Neuronal stem cell (in vitro differentiated cells): ENCODE data around the gene GTPBP4.

Experiments used
- DNase-seq: peaks from one replicate; pipeline ENCODE4 v3.0.0-alpha.2; 2013; ENCODE audit warnings: low spot score
- H2AFZ ChIP-seq: one replicate; pipeline ENCODE4 v1.6.1; 2013; ENCODE audit warnings: mild to moderate bottlenecking, low read length, inconsistent platforms
- H2AK5ac ChIP-seq: 2 replicates; pipeline ENCODE4 v1.6.1; 2013; ENCODE audit warnings: low read depth, mild to moderate bottlenecking, inconsistent platforms, low read length, moderate library complexity, mixed read lengths
- H2BK120ac ChIP-seq: 2 replicates; pipeline ENCODE4 v1.6.1; 2013; ENCODE audit warnings: low read depth, mild to moderate bottlenecking, inconsistent platforms, low read length, moderate library complexity, mixed read lengths
- H2BK12ac ChIP-seq: one replicate; pipeline ENCODE4 v1.6.1; 2013; ENCODE audit warnings: low read length, inconsistent platforms
- H2BK15ac ChIP-seq: 2 replicates; pipeline ENCODE4 v1.6.1; 2013; ENCODE audit warnings: mild to moderate bottlenecking, low read length, inconsistent platforms, mixed read lengths
- H2BK5ac ChIP-seq: one replicate; pipeline ENCODE4 v1.6.1; 2013; ENCODE audit warnings: inconsistent platforms, mild to moderate bottlenecking, low read length, moderate library complexity
- H3K14ac ChIP-seq: one replicate; pipeline ENCODE4 v1.6.1; 2013; ENCODE audit warnings: low read length, inconsistent platforms
- H3K18ac ChIP-seq: 2 replicates; pipeline ENCODE4 v1.6.1; 2013; ENCODE audit warnings: low read length, inconsistent platforms
- H3K23ac ChIP-seq: 2 replicates; pipeline ENCODE4 v1.6.1; 2013; ENCODE audit warnings: low read depth, mild to moderate bottlenecking, mixed read lengths, low read length, inconsistent platforms; ENCODE audit not compliant: poor library complexity
- H3K27ac ChIP-seq: replicated peaks from 3 replicates; pipeline ENCODE4 v1.5.1; 2013; ENCODE audit warnings: low read length, inconsistent platforms
- H3K27me3 ChIP-seq, 3 experiments: 2 replicates each; pipeline ENCODE4 v1.6.1; 2013; ENCODE audit warnings: low read length in 3 of 3, mild to moderate bottlenecking in 2 of 3, inconsistent platforms in 1 of 3, low read depth in 1 of 3, mixed read lengths in 1 of 3, moderate library complexity in 1 of 3; ENCODE audit not compliant: control insufficient read depth in 3 of 3, insufficient read depth in 3 of 3
- H3K36me3 ChIP-seq, 2 donors: replicated peaks in 1 of 2; 2 replicates each; pipeline ENCODE4 v1.6.1; 2013; ENCODE audit warnings: low read length in 2 of 2; ENCODE audit not compliant: control insufficient read depth in 2 of 2, insufficient read depth in 2 of 2
- H3K4ac ChIP-seq: 2 replicates; pipeline ENCODE4 v1.6.1; 2013; ENCODE audit warnings: inconsistent platforms, mild to moderate bottlenecking, low read length, moderate library complexity
- H3K4me1 ChIP-seq, 2 donors: 1 replicate in 1 of 2; 2 replicates in 1 of 2; pipeline ENCODE4 v1.6.1; 2013; ENCODE audit warnings: low read length in 2 of 2, low read depth in 1 of 2; ENCODE audit not compliant: control insufficient read depth in 2 of 2, insufficient read depth in 1 of 2
- H3K4me2 ChIP-seq: one replicate; pipeline ENCODE4 v1.6.1; 2013; ENCODE audit warnings: mild to moderate bottlenecking, low read length, inconsistent platforms; ENCODE audit not compliant: insufficient read depth, poor library complexity, severe bottlenecking
- H3K4me3 ChIP-seq, 2 donors: 2 replicates each; pipeline ENCODE4 v1.5.1; 2013; ENCODE audit warnings: low read length in 2 of 2, mild to moderate bottlenecking in 2 of 2, inconsistent platforms in 1 of 2, moderate library complexity in 1 of 2
- H3K79me1 ChIP-seq: one replicate; pipeline ENCODE4 v1.6.1; 2013; ENCODE audit warnings: low read depth, mild to moderate bottlenecking, inconsistent platforms, low read length, moderate library complexity
- H3K9ac ChIP-seq: one replicate; pipeline ENCODE4 v1.6.1; 2013; ENCODE audit warnings: mild to moderate bottlenecking, low read depth, low read length, inconsistent platforms; ENCODE audit not compliant: poor library complexity
- H3K9me3 ChIP-seq, 2 donors: replicated peaks in 1 of 2; 2 replicates each; pipeline versions ENCODE3 to v1.6.1; 2013; ENCODE audit warnings: low read length in 2 of 2, mild to moderate bottlenecking in 2 of 2, inconsistent platforms in 1 of 2, low read depth in 1 of 2, mixed read lengths in 1 of 2, moderate library complexity in 1 of 2; ENCODE audit not compliant: control insufficient read depth in 2 of 2, insufficient read depth in 1 of 2
- H4K8ac ChIP-seq: one replicate; pipeline ENCODE4 v1.6.1; 2013; ENCODE audit warnings: low read depth, mild to moderate bottlenecking, inconsistent platforms, low read length, moderate library complexity
- H4K91ac ChIP-seq: one replicate; pipeline ENCODE4 v1.6.1; 2013; ENCODE audit warnings: low read length, low read depth, mild to moderate bottlenecking, inconsistent platforms; ENCODE audit not compliant: poor library complexity
- WGBS, 2 donors: extraction: QIAGEN DNeasy Blood & Tissue Kit; methylation state at CpG; one replicate each; pipeline ENCODE4 v1.1.7; 2013; ENCODE audit warnings: missing lambda C conversion rate in 2 of 2, mixed read lengths in 1 of 2; ENCODE audit not compliant: insufficient read length in 2 of 2, insufficient replicate concordance in 1 of 2; ENCODE audit errors: extremely low coverage in 2 of 2; 5-methylcytosine and 5-hydroxymethylcytosine counted together

The GTPBP4 gene

GRCh38 chr10:1045415-1045814 lies 57.2 kb downstream of the GTPBP4 start:
- H2AK5ac ChIP-seq = no peak overlapping the region
- WGBS, 2 donors = no CpG with 5 or more reads among the region's 6 CpGs
- H3K9me3 ChIP-seq = peaks cover 0 to 1% of the 10 kb centered on the region in 2 donors
- no peak for DNase-seq
- no peak overlapping the region for H2BK5ac ChIP-seq
- peaks cover 9 to 13% of the 10 kb centered on the region in 2 donors for H3K4me1 ChIP-seq
- H3K4me3 ChIP-seq = peak overlapping the region; percentile 5 to 51
- no peak overlapping the region for H2BK12ac ChIP-seq
- no peak overlapping the region for H3K18ac ChIP-seq
- H3K79me1 ChIP-seq = no peaks in the 10 kb centered on the region
- H3K4me2 ChIP-seq = no peak overlapping the region
- no peak overlapping the region for H3K23ac ChIP-seq
- H4K8ac ChIP-seq = no peak overlapping the region
- no peak overlapping the region for H3K4ac ChIP-seq
- no peak overlapping the region for H3K9ac ChIP-seq
- H2BK15ac ChIP-seq = no peak overlapping the region
- H2BK120ac ChIP-seq = no peak overlapping the region
- no peak overlapping the region for H4K91ac ChIP-seq
- no peak overlapping the region for H3K27ac ChIP-seq
- H3K36me3 ChIP-seq = peaks cover 19 to 72% of the 10 kb centered on the region in 2 donors
- H3K27me3 ChIP-seq = no peaks in the 10 kb centered on the region
- no peak overlapping the region for H2AFZ ChIP-seq
- H3K14ac ChIP-seq = no peak overlapping the region

GRCh38 chr10:1047937-1048336 lies 59.7 kb downstream of the GTPBP4 start:
- Histone ChIP-seq H3K23ac (peak overlapping the region; percentile 97), H3K4me3 (peak overlapping the region; percentile 83 to 100), H3K4ac (no peak overlapping the region), H2BK15ac (no peak overlapping the region), H3K27ac (peak overlapping the region; percentile 100), H2AK5ac (no peak overlapping the region), H3K27me3 (no peaks in the 10 kb centered on the region), H3K9me3 (peaks cover 1 to 4% of the 10 kb centered on the region in 2 donors), H2BK120ac (peak overlapping the region; percentile 89), H3K79me1 (no peaks in the 10 kb centered on the region), H2BK12ac (no peak overlapping the region), H2BK5ac (peak overlapping the region; percentile 97), H3K18ac (peak overlapping the region; percentile 80), H3K36me3 (peaks cover 17 to 72% of the 10 kb centered on the region in 2 donors), H3K14ac (peak overlapping the region; percentile 28), H3K4me1 (peaks cover 11 to 22% of the 10 kb centered on the region in 2 donors), H2AFZ (no peak overlapping the region), H4K91ac (no peak overlapping the region), H4K8ac (no peak overlapping the region), H3K9ac (peak overlapping the region; percentile 98), H3K4me2 (peak overlapping the region; percentile 47)
- no peak for DNase-seq
- WGBS, 2 donors = no CpG with 5 or more reads among the region's 15 CpGs

- Histone ChIP-seq H3K4ac (no peak overlapping the region), H3K18ac (peak overlapping the region; percentile 80), H2BK120ac (peak overlapping the region; percentile 89), H2BK5ac (peak overlapping the region; percentile 97), H3K36me3 (peaks cover 16 to 72% of the 10 kb centered on the region in 2 donors), H3K4me1 (peaks cover 11 to 22% of the 10 kb centered on the region in 2 donors), H3K27me3 (no peaks in the 10 kb centered on the region), H3K23ac (peak overlapping the region; percentile 97), H4K8ac (no peak overlapping the region), H2BK12ac (no peak overlapping the region), H3K79me1 (no peaks in the 10 kb centered on the region), H3K14ac (peak overlapping the region; percentile 28), H3K4me3 (peak overlapping the region; percentile 83 to 100), H2BK15ac (peak overlapping the region; percentile 68), H3K9me3 (peaks cover 1 to 4% of the 10 kb centered on the region in 2 donors), H2AK5ac (peak overlapping the region; percentile 81), H3K9ac (peak overlapping the region; percentile 98), H4K91ac (no peak overlapping the region), H3K27ac (peak overlapping the region; percentile 100), H3K4me2 (peak overlapping the region; percentile 47), H2AFZ (peak overlapping the region; percentile 64)
- no CpG with 5 or more reads among the region's 37 CpGs for WGBS, 2 donors
- no peak for DNase-seq
Measured at GRCh38 chr10:1048349-1048731, 60.1 kb downstream of the GTPBP4 start.

DNA sequence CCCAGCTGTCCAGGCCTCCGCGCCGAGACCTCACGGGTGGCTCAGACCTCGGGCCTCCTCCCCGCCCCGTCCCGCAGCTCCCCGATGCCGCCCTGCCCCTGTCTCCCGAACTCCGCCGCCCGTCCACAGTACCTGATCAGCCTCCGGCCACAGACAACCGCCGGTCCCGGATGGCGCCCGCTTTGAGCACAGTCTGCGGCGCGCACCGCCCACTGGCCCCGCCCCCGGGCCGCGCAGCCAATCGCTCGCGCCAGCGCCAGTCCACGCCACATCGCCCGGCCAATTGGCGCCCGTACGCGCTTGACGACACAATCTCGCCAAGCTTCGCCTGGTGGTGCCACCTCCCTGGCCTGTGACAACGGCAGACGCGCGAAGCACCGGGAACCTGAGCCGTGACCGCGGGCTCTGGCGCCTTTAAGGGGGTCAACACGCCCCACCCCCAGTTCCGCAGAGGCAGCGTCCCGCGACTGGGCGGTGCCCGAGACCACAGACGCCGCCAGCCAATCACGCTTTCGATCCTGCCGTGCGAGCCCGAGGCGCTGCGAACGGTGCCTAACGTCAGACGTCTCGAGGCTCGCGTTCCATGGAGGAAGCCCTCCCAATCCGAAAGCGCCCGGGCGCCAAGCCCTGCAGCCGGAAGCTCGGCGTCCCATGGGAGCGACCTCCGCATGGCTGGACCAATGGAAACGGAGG lies 60.6 kb downstream of the GTPBP4 start, which contains the start of gene IDI1:
TSS of gene IDI1 (minus strand) at position 388 of the 693 bp plus-strand sequence. CDS start at position 272, 116 bp downstream.
- Histone ChIP-seq H3K4me3 (peak within 1 kb of the TSS; percentile 83 to 100), H3K18ac (peak within 1 kb of the TSS; percentile 88), H3K4me1 (peaks cover 11 to 22% of the 10 kb centered on the region in 2 donors), H2AFZ (peak within 1 kb of the TSS; percentile 64), H3K23ac (peak within 1 kb of the TSS; percentile 97), H3K4ac (no peak within 1 kb of the TSS), H3K4me2 (peak within 1 kb of the TSS; percentile 56), H3K14ac (peak within 1 kb of the TSS; percentile 28), H4K8ac (no peak within 1 kb of the TSS), H2BK120ac (peak within 1 kb of the TSS; percentile 89), H3K27me3 (no peaks in the 10 kb centered on the region), H3K9me3 (peaks cover 1 to 4% of the 10 kb centered on the region in 2 donors), H3K79me1 (no peaks in the 10 kb centered on the region), H2BK12ac (no peak within 1 kb of the TSS), H4K91ac (no peak within 1 kb of the TSS), H3K36me3 (peaks cover 11 to 72% of the 10 kb centered on the region in 2 donors), H2BK15ac (peak within 1 kb of the TSS; percentile 68), H2AK5ac (peak within 1 kb of the TSS; percentile 81), H3K9ac (peak within 1 kb of the TSS; percentile 98), H3K27ac (peak within 1 kb of the TSS; percentile 100), H2BK5ac (peak within 1 kb of the TSS; percentile 97)
- peak; percentile 97 for DNase-seq
- WGBS, 2 donors = no CpG with 5 or more reads among the region's 83 CpGs
